Measurements from ENCODE around the gene CTDSP1.

The CTDSP1 gene

DNA sequence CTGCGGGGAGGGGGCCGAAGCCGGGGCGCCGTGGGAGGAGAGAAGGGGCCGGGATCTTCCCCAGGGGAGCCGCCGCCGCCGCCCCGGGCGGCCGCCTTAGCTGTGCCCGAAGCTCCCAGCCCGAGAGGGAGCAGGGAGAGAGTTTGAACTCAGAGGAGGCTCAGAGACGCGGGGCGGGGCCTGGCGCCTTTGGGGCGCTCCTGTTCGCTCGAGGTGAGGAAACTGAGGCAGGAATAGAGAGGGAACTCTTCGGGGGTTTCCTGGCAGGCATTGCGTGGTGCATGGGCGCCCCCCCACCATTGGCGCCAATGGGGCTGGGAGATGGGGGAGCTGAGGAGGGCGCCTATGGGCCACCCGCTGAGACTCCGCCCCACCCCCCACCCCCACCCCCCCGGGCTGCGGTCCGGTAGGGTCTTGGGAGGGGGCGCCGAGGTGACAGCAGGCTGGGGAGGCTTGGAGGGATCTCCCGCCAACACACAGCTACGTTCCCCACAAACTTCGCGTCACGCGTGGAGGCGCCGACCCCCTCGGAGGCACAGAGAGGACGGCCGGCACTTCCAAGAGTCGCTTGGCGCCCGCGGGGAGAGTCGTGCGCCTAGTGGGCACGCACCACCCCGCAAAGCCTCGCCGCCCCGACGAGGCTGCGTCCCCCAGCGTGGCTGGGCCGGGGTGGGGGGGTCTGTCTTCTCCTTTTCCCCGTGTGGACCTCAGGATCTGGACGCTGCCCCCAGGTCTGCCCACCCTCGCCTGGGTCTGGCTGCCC is 680 bp downstream of the CTDSP1 start:
- DNase-seq (ENCODE audit: low read depth in 3 of 3), result peak in 1 of 3 donors; percentile 10

DNA sequence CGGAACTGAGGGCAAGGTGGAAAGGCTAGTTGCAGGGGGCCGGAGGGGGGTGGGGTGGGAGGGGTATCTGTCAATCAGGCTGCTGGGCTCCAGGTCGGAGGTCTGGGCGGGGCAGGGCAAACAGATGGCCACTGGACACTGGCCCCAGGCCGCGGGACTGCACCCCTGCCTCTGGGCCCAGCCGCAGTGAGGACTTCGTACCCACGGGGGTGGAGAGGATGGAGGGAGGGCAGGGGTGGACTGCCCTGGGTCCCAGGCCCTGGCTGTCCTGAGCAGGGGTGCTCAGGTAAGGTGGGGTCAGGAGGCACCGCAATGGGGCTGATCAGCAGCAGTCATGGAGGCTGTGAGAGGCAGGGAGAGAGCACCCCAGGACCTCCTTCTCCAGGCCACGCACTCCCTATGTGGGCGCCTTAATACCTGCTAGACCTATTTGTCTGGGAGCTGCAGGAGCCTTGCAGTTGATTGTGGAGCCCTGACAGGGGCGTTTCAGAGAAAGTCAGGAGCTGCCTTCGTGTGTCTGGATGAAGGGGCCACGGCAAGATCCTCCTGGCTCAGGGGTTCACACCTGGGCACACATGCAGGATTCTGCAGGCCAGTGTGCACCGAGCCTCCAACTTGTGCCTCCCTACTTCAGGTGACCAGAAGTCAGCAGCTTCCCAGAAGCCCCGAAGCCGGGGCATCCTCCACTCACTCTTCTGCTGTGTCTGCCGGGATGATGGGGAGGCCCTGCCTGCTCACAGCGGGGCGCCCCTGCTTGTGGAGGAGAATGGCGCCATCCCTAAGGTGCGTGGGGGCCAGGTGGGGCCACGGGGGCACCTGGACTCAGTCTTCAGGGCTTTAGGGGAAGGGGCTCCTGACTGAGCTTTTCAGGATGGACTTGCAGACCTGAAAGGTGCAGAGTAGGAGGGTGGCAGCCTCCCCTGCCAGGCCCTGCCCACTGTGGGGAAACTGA is 1.5 kb downstream of the CTDSP1 start:
- DNase-seq (ENCODE audit: low read depth in 3 of 3), result no peak

DNA sequence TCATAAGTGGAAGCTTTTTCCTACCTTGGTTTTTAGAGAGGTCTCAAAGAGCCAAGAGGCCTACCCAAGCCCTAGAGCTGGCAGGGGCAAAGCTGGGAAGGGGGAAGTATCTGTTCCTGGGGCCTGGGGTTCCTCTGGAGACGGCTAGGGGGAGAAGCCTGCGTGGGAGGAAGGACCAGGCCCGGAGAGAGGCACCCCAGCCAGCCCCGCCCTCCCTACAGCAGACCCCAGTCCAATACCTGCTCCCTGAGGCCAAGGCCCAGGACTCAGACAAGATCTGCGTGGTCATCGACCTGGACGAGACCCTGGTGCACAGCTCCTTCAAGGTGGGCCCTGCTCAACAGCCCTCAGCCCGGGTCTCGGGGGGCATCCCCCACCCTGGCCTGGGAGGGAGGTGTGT is 2.2 kb downstream of the CTDSP1 start:
- DNase-seq (ENCODE audit: low read depth in 3 of 3), result no peak

- DNase-seq (ENCODE audit: low read depth in 3 of 3), result no peak
Observed at GRCh38 chr2:218402491-218402901, 2.8 kb downstream of the CTDSP1 start.

DNA sequence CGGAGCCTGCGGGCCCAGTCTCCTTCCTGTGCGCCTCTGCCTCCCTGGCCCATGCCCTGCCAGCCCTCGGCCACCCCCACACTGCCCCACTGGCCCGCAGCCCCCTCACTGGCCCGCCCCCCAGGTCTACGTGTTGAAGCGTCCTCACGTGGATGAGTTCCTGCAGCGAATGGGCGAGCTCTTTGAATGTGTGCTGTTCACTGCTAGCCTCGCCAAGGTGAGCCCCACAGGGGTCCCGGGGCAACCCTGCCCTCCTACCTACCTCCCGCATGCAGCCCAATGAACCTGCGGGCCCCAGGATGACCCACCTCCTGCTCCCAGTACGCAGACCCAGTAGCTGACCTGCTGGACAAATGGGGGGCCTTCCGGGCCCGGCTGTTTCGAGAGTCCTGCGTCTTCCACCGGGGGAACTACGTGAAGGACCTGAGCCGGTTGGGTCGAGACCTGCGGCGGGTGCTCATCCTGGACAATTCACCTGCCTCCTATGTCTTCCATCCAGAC is 3.3 kb downstream of the CTDSP1 start:
- DNase-seq (ENCODE audit: low read depth in 3 of 3), result no peak

- no peak for DNase-seq (ENCODE audit: low read depth in 3 of 3)
Observed at GRCh38 chr2:218403810-218404209, 4.1 kb downstream of the CTDSP1 start.

- DNase-seq (ENCODE audit: low read depth in 3 of 3), result no peak
Observed at GRCh38 chr2:218404351-218405085, 4.8 kb downstream of the CTDSP1 start.

- no peak for DNase-seq (ENCODE audit: low read depth in 3 of 3)
Observed at GRCh38 chr2:218405086-218405745, 5.5 kb downstream of the CTDSP1 start.

- DNase-seq (ENCODE audit: low read depth in 3 of 3), result no peak
Observed at GRCh38 chr2:218405746-218406208, 6.1 kb downstream of the CTDSP1 start.

GRCh38 chr2:218406209-218406948 is 6.7 kb downstream of the CTDSP1 start:
- peak; percentile 90 to 95 (median 91) for DNase-seq (ENCODE audit: low read depth in 3 of 3)

GRCh38 chr2:218406949-218407618 is 7.4 kb downstream of the CTDSP1 start:
- DNase-seq (ENCODE audit: low read depth in 3 of 3), result peak in 2 of 3 donors; percentile 18 to 51

GRCh38 chr2:218407717-218408116 is 8.0 kb downstream of the CTDSP1 start:
- no peak for DNase-seq (ENCODE audit: low read depth in 3 of 3)

- no peak for DNase-seq (ENCODE audit: low read depth in 3 of 3)
Observed at GRCh38 chr2:218418321-218418716, 18.7 kb downstream of the CTDSP1 start.

DNA sequence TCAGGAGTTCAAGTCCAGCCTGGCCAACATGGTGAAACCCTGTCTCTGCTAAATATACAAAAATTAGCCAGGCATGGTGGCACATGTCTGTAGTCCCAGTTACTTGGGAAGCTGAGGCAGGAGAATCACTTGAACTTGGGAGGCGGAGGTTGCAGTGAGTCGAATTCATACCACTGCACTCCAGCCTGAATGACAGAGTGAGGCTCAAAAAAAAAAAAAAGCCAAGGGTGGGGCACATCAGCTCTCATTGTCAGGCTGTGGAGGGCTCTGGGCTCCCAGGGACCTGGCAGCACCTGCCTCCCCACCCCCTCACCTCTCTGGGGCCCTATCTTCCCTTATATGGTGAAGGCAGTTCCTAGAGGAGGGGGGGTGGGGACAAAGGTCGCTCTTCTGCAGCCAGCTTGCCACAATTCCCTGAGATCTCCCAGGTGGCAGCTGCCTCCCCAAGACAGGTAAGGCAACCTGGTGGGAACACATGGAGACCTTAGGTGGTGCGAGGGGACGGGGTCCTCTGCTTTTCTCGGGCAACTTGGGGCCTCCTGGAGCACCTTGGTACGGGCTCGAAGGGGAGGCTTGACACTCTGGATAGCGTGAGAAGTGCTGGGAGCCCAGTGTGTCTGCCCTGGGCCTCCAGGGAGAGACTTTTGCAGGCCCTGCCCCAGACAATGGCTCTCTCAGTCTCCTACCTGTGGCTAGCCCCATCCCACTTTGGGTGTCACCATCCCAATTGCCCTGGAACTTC is 19.2 kb downstream of the CTDSP1 start, which contains the start of gene VIL1:
Gene VIL1 (plus strand): TSS at position 407 of the 742 bp plus-strand sequence. CDS start 4,656 bp downstream, outside the sequence.
- DNase-seq (ENCODE audit: low read depth in 3 of 3), result no peak

GRCh38 chr2:218419630-218420216 is 20.1 kb downstream of the CTDSP1 start:
- DNase-seq (ENCODE audit: low read depth in 3 of 3), result no peak

DNA sequence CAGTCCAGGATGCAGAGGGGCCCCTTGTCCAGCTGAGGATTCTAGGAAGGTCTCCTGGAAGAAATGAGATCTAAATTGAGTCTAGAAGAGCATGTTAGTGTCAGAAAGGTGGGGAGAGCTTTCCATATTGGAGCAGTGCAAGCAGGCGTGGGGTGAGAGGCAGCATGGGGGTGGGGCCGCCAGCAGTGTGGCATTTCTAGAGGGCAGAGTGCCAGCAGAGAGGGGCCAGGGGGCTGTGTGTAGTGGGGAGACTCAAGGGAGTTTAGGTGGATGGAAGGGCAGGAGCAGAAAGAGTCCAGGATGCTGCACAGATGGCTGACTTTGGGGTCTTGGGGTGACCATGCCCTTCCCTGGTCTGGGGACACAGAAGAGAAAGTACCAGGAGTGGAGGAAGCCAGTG is 21.4 kb downstream of the CTDSP1 start:
- no peak for DNase-seq (ENCODE audit: low read depth in 3 of 3)

DNA sequence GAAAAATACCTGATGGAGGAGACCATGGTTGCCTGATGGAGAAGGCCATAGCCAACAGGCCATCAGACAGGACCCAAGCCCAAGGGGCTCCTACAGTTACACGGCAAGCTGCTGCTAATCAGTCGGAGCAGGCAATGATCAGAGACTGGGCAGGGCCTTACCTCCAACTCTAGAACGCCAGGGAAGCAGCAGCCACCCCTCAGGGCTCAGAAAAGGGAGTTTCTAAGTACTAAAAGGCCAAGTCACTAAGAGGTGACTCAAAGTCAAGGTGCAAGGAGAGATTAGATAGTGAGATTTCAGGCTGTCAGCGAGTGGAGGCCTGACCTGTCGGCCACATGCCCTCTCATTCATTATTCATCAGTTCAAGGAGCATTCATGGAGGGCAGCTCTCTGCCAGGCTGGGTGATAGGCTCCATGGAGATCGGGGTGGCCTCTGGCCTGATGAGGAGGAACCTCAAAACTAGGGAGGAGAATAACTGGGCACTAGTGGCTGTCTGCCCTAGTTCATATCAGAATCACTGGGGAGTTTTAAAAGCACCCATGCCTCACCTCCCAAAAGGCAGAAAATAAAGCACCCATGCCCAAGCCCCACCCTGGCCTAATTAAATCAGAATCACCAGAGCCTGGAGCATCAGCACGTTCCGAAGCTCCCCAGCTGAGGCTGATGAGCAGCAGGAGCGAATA is 22.9 kb downstream of the CTDSP1 start:
- DNase-seq (ENCODE audit: low read depth in 3 of 3), result no peak

GRCh38 chr2:218423584-218423983 is 23.9 kb downstream of the CTDSP1 start:
- no peak for DNase-seq (ENCODE audit: low read depth in 3 of 3)

Measured in stimulated activated CD4-positive, alpha-beta T cell treated with anti-CD3 and anti-CD28 coated beads, TNF-alpha, amount 100 ng/mL, for 48 hours (primary cell).